NCI-H1105 (cell line): ENCODE measurements around the gene PICK1.

Experiments used
- DNase-seq: peaks from one replicate; lab custom pipeline; 2025; lab: John Stamatoyannopoulos, UW

The PICK1 gene

GRCh38 chr22:38088629-38089473 is 31.6 kb downstream of the PICK1 start:
- DNase-seq = no peak

DNA sequence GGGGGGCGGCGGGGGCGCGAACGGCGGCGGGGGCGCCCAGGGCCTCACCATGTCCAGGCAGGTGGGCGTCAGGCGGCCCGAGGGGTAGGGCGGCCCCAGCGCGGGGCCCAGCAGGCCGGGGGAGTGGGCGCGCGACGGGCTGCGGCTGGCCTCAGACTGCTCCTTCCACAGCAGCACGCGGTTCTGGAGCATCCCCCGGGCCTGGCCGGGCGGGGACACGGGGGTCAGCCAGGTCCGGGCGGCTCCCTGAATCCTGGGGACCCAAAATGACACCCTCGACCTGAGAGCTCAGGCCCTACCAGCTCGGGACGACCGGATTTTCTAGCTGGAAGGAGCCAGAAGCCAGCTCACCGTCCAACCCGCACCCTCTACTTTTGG is 32.3 kb downstream of the PICK1 start:
- DNase-seq = no peak

- no peak for DNase-seq
Measured at GRCh38 chr22:38097058-38097457, 39.9 kb downstream of the PICK1 start.

GRCh38 chr22:38097557-38098409 is 40.6 kb downstream of the PICK1 start:
- no peak for DNase-seq

DNA sequence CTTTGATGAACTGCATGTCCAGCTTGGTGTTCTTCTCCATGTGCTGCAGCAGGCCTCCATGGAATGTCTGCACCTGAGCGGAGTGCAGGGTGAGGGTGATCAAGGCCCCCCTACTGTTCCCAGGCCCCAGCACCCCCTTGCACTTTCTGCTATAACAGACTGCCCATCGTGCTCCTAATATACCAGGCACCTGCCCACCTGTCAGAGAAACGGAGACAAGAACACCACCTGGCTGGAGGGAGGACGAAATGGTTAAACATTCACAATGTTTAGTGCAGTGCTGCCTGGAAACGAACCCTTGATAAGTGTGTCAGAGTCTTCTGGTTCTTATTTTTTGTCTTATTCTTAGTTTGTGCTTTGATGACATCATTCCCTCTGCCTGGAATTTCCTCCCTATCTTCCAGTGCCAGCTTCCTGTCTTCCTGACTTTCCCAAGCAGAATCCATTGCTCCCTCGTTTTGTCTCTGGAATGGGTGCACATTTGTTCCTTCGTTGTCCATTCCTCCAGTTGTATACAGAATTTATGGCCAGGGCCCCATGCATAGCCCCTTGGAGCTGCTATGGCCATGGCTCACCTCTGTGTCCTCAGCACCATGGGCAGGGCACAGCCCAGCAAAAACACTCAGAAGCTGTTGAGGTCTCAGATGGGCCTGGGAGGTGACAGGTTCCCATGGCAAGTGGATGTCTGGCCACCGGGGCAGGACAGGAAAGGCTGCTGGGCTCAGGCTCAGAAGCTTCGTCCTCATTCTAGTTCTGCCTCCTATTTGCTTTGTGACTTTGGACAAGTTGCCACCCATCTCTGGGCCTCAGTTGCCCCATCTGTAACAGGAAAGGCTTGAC is 41.4 kb downstream of the PICK1 start:
- DNase-seq = no peak

DNA sequence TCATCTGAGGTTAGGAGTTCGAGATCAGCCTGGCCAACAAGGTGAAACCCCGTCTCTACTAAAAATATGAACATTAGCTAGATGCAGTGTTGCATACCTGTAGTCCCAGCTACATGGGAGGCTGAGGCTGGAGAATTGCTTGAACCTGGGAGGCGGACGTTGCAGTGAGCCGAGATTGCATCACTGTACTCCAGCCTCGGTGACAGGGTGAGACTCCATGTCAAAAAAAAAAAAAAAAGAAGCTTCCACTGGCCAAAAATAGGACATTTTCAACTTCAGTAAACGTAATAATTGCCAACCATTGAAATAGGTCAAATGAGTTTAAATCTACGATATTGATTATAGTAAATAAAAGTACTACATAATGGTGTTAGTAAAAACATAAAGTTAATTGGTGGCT is 46.4 kb downstream of the PICK1 start:
- no peak for DNase-seq

DNA sequence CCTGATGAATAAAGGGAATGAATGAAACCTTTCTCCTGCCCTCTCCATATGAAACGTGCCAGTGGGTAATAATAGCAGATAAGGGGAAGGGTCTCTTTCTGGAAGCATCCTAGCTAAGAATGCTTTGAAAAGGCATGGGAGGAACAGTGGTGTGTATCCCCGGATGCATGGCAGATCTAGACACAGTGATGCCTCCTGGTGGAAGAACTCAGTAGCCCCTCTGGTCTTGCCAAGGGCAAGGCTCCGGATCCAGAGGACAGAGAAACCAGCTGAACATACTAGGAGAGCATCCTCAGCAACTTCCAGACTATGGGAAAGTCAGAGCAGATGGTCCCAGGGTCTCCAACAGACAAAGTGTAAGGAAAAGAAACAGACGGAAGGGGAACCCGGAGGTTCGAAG is 46.9 kb downstream of the PICK1 start:
- DNase-seq = no peak

- DNase-seq = no peak
Measured at GRCh38 chr22:38106814-38107578, 49.8 kb downstream of the PICK1 start.

- DNase-seq = no peak
Measured at GRCh38 chr22:38107692-38108515, 50.7 kb downstream of the PICK1 start.

DNA sequence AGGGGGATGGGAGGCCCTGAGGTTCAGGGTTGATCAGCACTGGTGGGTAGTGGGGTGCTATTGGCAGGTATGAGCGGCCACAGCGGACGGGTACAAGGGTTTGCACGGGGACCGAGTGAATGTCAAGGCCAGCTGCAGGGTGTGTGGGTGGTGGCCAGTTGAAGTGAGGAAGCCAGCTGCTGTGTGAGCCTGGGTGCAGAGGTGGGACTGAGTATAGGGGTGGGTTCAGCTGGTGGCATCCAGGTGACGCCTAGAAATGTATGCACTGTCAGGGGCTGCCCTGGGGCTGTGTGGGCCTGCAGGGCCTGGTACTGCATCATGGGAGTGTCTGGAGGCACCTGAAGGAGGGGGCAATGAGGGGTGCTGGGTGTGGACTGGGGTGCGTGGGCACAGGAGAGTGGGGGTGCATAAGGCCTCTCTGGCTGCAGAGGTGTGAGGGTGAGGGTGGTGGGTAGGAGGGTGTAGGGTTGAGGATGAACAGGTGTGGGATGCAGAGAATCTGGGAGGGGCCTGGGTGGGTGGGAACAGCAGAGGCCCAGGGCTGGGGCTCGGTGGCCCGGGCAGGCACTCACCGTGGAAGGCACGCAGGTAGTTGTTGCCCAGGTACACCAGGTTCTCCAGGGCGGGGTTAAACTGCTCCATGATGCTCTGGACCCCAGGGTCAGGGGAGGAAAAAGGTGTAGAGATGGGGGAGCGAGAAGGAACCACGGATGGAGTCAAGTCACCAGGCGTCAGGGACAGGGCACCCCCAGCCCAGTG is 51.5 kb downstream of the PICK1 start:
- no peak for DNase-seq

- DNase-seq = no peak
Measured at GRCh38 chr22:38109371-38110001, 52.3 kb downstream of the PICK1 start.

DNA sequence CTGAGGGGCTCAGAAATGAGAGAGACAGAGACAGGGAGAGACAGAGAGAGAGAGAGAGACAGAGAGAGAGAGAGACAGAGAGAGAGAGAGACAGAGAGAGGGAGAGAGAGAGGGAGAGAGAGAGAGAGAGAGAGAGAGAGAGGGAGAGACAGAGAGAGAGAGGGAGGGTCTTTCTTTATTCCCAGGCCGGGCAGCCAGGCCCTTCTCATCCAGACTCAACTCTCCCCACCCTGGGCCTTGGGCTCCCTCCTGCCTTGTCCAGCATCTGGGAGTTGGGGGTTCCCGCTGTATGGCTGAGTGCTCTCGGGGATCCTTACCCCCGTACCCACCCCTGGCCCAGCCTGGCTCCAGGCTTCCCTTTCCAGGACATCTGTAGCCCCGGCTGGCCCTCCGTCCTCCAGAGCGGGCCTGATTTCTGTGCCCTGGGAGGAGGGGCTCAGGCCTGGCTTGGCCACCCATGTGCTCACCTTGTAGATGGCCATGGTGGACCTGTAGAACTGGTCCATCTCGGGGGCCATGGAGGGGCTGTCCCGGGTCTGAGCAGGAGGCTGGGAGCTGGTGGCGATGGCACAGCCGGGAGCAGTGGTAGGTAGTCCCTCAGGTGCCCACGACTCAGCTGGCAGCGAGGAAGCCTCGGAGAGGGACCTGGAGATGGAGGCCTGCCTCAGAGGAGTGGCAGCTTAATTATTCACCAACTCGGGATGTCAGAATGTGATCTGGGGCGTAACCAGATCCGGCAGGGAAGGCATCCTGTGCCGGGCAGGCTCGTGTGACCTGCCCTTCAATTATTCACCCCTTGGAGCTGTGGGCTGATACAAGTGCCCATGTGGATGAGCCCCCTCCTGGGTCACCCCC is 53.0 kb downstream of the PICK1 start, which contains the start of gene BAIAP2L2:
Gene BAIAP2L2 (minus strand): TSS at position 677 of the 855 bp plus-strand sequence. CDS start 159 bp downstream, at position 518.
- DNase-seq = no peak

DNA sequence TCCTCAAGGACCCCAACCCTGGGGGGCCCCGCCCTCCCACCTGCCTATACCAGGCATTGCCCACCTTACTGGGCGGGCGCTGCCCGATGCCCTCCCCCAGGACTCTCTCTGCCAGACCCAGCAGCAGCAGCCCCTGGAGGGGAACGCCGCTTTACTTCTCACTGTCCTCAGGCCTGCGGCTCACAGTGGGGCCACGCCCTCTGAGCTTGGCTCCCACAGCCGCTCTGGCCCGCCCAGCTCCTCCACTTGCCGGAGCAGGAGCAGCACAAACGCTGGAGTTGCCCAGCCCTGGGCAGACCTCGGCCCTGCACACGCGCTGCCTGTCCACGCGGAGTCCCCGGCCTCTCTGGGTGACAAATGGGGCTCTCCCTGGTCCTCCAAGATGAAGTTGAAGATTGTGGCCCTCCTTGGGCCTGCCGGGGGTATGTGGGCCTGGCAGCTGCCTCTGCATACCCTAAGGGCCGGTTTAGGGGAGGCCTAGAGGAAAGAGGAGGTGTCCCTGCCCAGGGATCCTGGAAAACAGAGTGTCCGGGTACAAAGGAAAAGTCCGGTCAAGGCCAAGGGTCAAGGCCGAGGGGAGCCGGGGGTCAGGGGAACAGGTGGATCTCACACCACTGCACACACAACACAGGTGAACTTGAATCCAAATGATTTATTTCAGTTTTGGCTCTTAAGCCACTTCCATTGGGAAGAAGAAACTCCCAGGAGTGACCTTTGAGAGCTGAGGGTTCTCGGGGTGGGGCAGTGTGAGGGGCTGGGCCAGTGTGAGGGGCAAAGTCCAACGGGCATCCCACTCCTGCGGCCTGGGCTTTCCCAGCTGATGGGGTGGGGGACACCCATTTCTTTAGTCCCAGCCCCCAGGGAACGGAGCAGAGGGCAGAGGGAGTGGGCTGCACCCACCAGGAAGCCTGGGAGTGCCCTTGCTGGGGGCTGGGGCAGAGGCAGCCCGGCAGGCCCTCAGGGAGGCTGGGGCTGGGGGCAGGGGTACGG is 54.0 kb downstream of the PICK1 start:
- no peak for DNase-seq

- no peak for DNase-seq
Measured at GRCh38 chr22:38111925-38112355, 54.7 kb downstream of the PICK1 start.

DNA sequence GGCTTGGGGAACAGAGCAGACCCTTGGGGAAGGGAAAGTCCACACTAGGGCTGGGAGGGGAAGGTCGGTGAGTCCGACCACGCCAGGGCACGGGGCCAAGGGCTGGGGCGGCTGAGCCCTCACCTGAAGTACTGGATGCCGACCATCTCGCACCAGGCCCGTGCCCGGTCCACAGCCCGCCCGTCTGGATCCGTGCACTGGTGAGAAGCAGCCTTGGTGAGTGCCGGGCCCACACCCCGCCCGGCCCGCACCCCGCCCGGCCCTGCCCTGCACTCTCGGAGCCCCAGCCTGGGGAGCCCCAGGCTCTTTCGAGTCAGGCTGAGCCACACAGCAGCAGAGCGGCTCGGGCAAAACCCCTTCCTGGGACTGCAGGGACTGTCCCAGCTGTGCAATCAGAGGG is 55.2 kb downstream of the PICK1 start:
- no peak for DNase-seq

DNA sequence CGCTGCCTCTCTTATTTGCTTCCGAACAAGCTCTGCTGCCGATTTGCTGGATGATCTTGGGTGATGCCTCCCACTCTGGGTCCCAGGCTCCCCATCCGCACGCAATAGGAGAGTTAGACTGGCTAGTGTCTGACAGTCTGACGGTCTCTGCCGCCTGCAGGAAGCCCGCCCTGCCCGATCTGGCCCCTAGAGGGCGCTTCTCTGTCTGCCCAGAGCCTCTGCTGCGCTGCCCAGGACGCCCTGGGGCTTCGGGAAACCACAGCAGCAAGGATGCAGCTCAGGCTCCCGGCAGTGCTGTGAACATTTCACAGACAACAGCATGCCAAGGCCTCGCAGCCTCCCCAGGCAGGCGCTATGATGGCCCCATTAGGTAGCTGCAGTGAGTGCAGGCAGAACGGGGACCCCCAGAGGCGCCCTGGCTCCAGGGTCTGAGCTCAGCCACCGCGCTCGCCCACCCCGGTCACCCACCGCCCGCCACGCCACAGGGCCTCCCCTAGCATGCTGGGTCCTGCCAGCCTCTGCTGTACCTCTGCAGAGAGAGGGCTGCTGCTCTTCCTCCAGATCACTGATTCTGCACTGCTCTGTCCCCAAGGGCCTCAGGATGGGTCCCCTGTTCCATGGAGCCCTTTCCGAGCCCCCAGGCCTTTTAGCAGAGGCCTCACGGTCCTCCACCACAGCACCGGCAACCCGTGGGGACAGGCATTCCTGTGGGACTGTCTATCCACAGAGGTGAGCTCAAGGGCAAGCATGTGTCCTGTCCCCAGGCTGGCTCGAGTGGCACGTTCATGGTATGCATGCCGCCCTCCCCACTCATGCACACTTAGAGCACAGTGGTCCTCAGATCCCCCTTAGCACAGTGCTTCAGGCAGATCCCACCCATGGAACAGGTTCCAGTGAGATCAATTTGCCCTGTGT is 57.5 kb downstream of the PICK1 start:
- DNase-seq = peak; percentile 46
